Body of pancreas (tissue), 4 donors: Measurements from ENCODE around the gene PKNOX2. TPM values are rescaled to one million over a fixed set of nuclear protein-coding genes. Genes with fewer than 3 reads are reported as not detected.

Experiments
- ATAC-seq: fragments of 150-250 bp; one replicate; pipeline ENCODE4 v1.9.1; 2016
- DNase-seq, 4 donors: peaks; one replicate each; pipeline ENCODE4 v3.0.0-alpha.2; 2019
- H3K27ac ChIP-seq, 4 donors: fragments of 200-600 bp; sonication (generic); 1 replicate in 3 of 4; 2 replicates in 1 of 4; pipeline versions ENCODE4 v1.5.1 to v1.6.1; 2016 to 2019; ENCODE audit warnings: mild to moderate bottlenecking in 1 of 4, mixed read lengths in 1 of 4, moderate library complexity in 1 of 4
- H3K27me3 ChIP-seq, 2 donors: fragments of 200-600 bp; sonication (generic); one replicate each; pipeline ENCODE4 v1.6.0; 2016; ENCODE audit warnings: mild to moderate bottlenecking in 1 of 2
- H3K36me3 ChIP-seq, 2 donors: fragments of 200-600 bp; sonication (generic); replicated peaks in 1 of 2; 2 replicates each; pipeline ENCODE4 v1.5.1; 2016; ENCODE audit warnings: low read depth in 2 of 2; ENCODE audit not compliant: insufficient read depth in 1 of 2
- H3K4me1 ChIP-seq: fragments of 200-600 bp; sonication (generic); one replicate; pipeline ENCODE4 v1.6.0; 2016
- H3K4me3 ChIP-seq, 2 donors: fragments of 200-600 bp; sonication (generic); 1 replicate in 1 of 2; 2 replicates in 1 of 2; pipeline ENCODE4 v1.5.1; 2016 to 2019
- H3K9me3 ChIP-seq, 3 donors: fragments of 200-600 bp; sonication (generic); 1 replicate in 2 of 3; 2 replicates in 1 of 3; pipeline ENCODE4 v1.5.1; 2016
- CTCF ChIP-seq, 7 experiments: fragments of 450-650 bp in 4 of 7; fragments of 200-600 bp in 3 of 7; sonication (generic) in 3 of 7; IDR thresholded peaks; one replicate each; pipeline ENCODE4 v1.5.1; 2016 to 2019; ENCODE audit warnings: antibody characterized with exemption in 7 of 7
- POLR2A ChIP-seq, 3 donors: fragments of 450-650 bp; IDR thresholded peaks; one replicate each; pipeline ENCODE4 v1.6.1; 2016; ENCODE audit warnings: antibody characterized with exemption in 3 of 3, mild to moderate bottlenecking in 2 of 3
- WGBS, 2 donors: methylation state at CpG; one replicate each; pipeline ENCODE4 v1.1.5; 2017; 5-methylcytosine and 5-hydroxymethylcytosine counted together
- intact Hi-C: fragments of 100-400 bp; cut with DNase I; formaldehyde crosslinking; loops from one replicate; pipeline ENCODE4 v1.15.1; 2023
- total RNA-seq, 2 donors: library from RNA; depleted of rRNA; stranded (reverse); fragments of >200 nt; gene quantifications; one replicate each; pipeline ENCODE4 v1.1.0, GENCODE V29; 2016

The PKNOX2 gene
- total RNA-seq, result 1 to 10 TPM; 4.2 to 4.9 TPM

- Histone ChIP-seq H3K4me3 (peak within 1 kb of the TSS; percentile 6 to 22), H3K9me3 (no peaks in the 10 kb centered on the region), H3K36me3 (no peaks in the 10 kb centered on the region), H3K27ac (peak within 1 kb of the TSS; percentile 86 to 89 (median 88)), H3K27me3 (no peaks in the 10 kb centered on the region), H3K4me1 (peaks cover 50% of the 10 kb centered on the region)
- WGBS, 2 donors, result 0 to 1% methylated on average over 29 to 51 of the region's 58 CpGs
- peak; percentile 45 to 84 (median 75) for TF ChIP-seq CTCF (IDR thresholded peaks at IDR 0.05)
- TF ChIP-seq POLR2A (IDR thresholded peaks at IDR 0.05), result peak; percentile 30 to 82 (median 74)
- DNase-seq (peak; percentile 72 to 85 (median 80)), ATAC-seq (peak; percentile 57)
- intact Hi-C loops, result loop anchor here (5.0 kb wide), 1 partner anchor 183 kb away; no protein-coding TSS in a partner anchor
Observed at GRCh38 chr11:125164422-125165110, at the start of gene PKNOX2. Gene PKNOX2 (plus strand): TSS chr11:125164751. CDS start chr11:125351306, 186,555 bp downstream.

- WGBS, 2 donors, result 26 to 28% methylated on average over 4 of the region's 4 CpGs
- peak overlapping the region in 1 of 4 donors; percentile 39 for H3K27ac ChIP-seq
- no peaks in the 10 kb centered on the region for H3K9me3 ChIP-seq
- DNase-seq, result no peak
- intact Hi-C loops, result no loop called here
- H3K4me1 ChIP-seq, result no peaks in the 10 kb centered on the region
- no peak overlapping the region for H3K4me3 ChIP-seq
- no peaks in the 10 kb centered on the region for H3K27me3 ChIP-seq
- no peaks in the 10 kb centered on the region for H3K36me3 ChIP-seq
- no peak for ATAC-seq
- TF ChIP-seq CTCF (IDR thresholded peaks at IDR 0.05), result no peak
- no peak for TF ChIP-seq POLR2A (IDR thresholded peaks at IDR 0.05)
Observed at GRCh38 chr11:125117429-125117828, 47.1 kb upstream of the PKNOX2 start.

- no peaks in the 10 kb centered on the region for H3K27me3 ChIP-seq
- H3K36me3 ChIP-seq, result no peaks in the 10 kb centered on the region
- no peak overlapping the region for H3K4me3 ChIP-seq
- DNase-seq, result no peak
- H3K4me1 ChIP-seq, result peaks cover 9% of the 10 kb centered on the region
- peak overlapping the region in 2 of 4 donors; percentile 22 to 33 for H3K27ac ChIP-seq
- intact Hi-C loops, result no loop called here
- 59 to 63% methylated on average over 4 of the region's 4 CpGs for whole genome bisulfite sequencing, 2 donors
- no peak for ATAC-seq
- TF ChIP-seq CTCF (IDR thresholded peaks at IDR 0.05) (no peak), POLR2A (IDR thresholded peaks at IDR 0.05) (no peak)
- H3K9me3 ChIP-seq, result no peaks in the 10 kb centered on the region
Observed at GRCh38 chr11:125123194-125123946, 41.2 kb upstream of the PKNOX2 start.

GRCh38 chr11:125123947-125124617 is 40.5 kb upstream of the PKNOX2 start:
- 55% methylated on average over 10 of the region's 10 CpGs for WGBS, 2 donors
- ATAC-seq, result peak; percentile 98
- peak; percentile 30 to 69 (median 56) for TF ChIP-seq CTCF (IDR thresholded peaks at IDR 0.05)
- peak in 1 of 3 donors; percentile 17 for TF ChIP-seq POLR2A (IDR thresholded peaks at IDR 0.05)
- Histone ChIP-seq H3K4me1 (peaks cover 9% of the 10 kb centered on the region), H3K27ac (peak overlapping the region in 2 of 4 donors; percentile 22 to 33), H3K9me3 (no peaks in the 10 kb centered on the region), H3K27me3 (no peaks in the 10 kb centered on the region), H3K36me3 (no peaks in the 10 kb centered on the region), H3K4me3 (no peak overlapping the region)
- DNase-seq, result peak; percentile 67 to 80 (median 75)
- intact Hi-C loops, result no loop called here
